GM21515 (cell line): ENCODE results near the gene MPHOSPH10.
A peak's percentile ranks its signal among the peaks of the same experiment; 100 is the strongest.
"Not testable (repeated sequence)": the region's sequence is repeated elsewhere in the genome, so short reads cannot be mapped to it uniquely, and the experiment has no call there.

Experiments
- ATAC-seq: cut with Tn5 transposase; IDR thresholded peaks from one replicate; pipeline ENCODE4 v1.9.1; 2021; ENCODE audit not compliant: unreplicated experiment

The MPHOSPH10 gene, protein sequence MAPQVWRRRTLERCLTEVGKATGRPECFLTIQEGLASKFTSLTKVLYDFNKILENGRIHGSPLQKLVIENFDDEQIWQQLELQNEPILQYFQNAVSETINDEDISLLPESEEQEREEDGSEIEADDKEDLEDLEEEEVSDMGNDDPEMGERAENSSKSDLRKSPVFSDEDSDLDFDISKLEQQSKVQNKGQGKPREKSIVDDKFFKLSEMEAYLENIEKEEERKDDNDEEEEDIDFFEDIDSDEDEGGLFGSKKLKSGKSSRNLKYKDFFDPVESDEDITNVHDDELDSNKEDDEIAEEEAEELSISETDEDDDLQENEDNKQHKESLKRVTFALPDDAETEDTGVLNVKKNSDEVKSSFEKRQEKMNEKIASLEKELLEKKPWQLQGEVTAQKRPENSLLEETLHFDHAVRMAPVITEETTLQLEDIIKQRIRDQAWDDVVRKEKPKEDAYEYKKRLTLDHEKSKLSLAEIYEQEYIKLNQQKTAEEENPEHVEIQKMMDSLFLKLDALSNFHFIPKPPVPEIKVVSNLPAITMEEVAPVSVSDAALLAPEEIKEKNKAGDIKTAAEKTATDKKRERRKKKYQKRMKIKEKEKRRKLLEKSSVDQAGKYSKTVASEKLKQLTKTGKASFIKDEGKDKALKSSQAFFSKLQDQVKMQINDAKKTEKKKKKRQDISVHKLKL

DNA sequence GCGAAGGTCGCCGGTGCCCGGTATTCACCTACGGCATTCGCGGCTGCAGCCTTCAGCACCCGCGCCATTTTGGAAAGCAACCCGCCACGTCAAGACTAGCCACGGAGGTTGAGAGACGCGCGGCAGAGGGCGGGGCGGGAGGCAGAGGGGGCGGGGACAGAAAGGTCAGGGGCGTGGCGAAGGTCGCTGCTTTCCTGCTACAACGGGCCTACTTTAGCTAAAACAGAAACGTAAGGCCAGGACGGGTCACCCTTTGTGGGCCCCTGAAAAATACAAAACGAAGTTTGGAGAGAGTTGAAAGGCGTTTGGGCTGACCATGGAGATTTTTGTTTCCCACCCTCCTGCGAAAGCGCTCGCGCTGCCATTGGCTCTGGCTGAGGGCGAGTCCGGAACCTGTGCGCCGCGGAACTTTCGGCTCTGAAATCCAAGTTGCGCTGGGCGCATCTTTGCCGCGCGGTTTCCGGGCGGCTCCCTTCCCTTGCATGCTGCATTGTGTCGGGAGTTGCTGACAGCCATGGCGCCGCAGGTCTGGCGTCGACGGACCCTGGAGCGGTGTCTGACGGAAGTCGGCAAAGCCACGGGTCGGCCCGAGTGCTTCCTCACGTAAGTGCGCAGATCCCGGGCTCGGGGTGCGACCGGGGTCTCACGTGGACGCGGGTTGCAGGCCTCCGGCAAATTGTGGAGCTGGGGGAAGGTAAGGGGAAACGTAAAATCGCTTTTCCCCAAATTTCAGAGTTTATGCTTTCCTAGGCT is at the start of gene MPHOSPH10, which contains the start of gene MCEE:
TSS of gene MPHOSPH10 (plus strand) at position 483 of the 753 bp plus-strand sequence. CDS start at position 515, 32 bp downstream.
TSS of gene MCEE (minus strand) at position 78 of the 753 bp plus-strand sequence. CDS start at position 68, 10 bp downstream.
- peak; percentile 92 for ATAC-seq

DNA sequence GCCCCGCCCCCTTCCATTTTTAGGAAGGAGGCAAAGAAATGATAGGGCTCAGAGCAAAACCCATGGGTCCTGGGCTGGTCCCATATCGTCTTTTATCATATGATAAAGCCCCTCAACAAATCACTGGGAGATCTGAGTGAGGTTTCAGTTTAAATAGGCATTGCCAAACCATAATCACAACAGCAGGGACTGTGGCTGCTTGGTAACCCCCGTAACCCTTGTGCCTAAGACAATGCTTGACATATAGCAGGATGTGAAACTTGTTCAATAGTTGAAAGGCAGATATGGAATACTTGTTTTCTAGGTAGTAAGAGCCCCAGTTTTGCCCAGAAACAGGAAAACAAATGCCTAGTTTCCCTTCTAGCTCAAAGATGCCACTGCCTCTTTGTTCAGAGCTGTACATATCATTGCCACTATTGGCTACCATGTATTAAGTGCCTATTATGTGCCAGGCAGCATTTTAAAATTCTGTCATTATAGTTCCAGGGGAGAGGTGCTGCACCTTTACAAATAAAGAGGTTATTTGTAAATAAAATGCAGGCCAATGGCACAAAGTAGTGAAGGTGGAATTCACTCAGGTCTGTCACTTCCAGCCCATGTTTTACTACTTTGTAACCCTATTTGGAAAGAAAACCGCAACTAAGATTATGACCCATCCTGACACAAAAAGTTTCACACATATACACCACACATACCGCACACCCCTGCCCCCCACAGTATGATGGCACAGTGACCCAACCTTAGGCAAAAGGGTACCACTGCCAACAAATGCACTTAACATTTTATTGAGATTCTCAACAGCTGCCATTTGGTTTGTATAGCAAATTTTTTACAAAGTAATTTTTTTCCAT is 47.8 kb upstream of the MPHOSPH10 start:
- ATAC-seq: no peak

DNA sequence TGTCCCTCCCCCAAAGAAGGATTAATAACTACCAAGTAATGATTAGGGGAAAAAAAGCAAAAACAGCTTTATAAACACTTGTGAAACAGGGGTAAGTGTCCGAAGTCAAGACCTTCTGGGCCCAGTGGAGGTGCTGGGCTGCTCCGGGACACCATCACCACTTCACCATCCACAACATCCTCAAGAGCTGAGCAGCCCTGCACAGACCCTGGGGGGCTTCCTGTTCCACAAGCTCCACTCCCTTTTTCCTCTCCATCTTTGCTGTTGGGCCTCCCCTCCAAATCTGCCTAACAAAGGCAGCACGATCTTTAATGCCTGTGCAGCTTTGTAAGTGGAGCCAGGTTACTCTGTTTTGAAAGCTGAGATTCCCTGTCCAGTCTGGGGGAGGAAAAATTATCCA is 47.1 kb upstream of the MPHOSPH10 start:
- ATAC-seq: not testable (repeated sequence)

DNA sequence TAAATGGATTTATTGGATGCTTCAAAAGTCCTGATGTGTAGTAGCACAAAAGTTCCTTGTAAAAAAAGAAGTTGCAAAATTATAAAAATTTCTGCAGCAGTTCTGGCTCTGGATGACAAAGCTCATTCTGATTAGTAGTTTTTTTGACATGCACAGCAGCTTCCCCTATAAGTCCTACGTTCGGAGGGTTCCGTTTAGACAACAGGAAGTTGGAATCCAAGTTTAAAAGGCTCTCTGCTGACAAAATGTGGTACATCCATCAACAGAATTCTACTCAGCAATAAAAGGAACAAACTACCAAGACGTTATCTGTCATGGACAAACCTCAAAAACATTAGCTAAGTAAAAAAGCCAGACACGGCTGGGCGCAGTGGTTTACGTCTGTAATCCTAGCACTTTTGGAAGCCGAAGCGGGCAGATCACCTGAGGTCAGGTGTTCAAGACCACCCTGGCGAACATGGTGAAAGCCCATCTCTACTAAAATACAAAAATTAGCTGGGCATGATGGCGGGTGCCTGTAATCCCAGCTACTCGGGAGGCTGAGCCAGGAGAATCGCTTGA is 46.6 kb upstream of the MPHOSPH10 start:
- ATAC-seq: not testable (repeated sequence)

DNA sequence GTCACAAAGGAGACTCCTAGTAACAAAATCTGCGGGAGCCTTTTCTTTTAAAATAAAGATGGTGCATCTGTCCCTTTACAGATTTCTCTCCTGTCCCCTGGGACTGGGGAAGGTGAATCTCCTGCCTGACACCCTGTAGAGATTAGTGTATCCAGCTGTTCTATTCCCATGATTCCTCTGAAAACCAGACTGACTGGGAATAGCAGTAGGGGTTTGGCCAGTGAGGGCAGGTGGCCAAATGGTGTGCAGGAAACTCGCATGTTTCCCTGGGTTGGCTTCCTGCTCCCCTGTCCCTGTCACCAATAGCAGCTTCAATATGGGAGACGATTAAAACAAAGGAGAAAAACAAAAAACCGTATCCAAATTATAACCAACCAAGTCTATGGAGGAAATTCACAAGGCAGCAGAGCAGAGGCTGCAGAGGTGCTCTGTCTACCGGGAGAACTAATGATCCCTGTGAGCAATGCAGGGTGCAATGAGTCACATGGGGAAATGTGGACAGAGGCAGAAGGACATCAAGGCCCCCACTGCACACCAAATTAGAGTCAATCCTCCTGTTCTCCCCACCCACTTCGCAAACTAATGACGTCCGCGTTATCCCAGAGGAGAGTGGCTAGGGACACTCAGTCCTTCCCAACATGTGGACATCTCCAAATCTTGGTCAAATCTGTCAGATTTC is 45.0 kb upstream of the MPHOSPH10 start:
- not testable (repeated sequence) for ATAC-seq

DNA sequence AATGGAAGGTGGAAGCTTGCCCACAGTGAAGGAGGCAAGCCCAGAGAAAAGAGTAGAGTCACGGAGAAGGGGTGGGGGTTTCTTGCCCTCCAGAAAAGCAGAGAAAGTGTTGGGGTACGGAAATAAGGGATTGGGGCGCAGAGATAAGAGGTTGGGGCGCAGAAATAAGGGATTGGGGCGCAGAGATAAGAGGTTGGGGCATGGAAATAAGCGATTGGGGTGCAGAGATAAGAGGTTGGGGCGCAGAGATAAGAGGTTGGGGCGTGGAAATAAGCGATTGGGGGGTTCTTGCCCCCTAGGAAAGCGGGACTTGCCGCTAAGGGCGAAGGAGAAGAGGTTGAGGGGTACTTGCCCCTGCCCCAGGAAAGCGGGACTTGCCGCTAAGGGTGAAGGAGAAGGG is 41.0 kb upstream of the MPHOSPH10 start:
- ATAC-seq: not testable (repeated sequence)

DNA sequence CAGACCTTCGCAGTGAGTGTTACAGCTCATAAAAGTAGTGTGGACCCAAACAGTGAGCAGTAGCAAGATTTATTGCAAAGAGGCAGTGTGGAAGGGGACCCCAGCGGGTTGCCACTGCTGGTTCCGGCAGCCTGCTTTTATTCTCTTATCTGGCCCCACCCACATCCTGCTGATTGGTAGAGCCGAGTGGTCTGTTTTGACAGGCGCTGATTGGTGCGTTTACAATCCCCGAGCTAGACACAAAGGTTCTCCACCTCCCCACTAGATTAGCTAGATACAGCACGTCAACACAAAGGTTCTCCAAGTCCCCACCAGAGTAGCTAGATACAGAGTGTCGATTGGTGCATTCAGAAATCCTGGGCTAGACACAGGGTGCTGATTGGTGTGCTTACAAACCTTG is 38.6 kb upstream of the MPHOSPH10 start:
- ATAC-seq: not testable (repeated sequence)

DNA sequence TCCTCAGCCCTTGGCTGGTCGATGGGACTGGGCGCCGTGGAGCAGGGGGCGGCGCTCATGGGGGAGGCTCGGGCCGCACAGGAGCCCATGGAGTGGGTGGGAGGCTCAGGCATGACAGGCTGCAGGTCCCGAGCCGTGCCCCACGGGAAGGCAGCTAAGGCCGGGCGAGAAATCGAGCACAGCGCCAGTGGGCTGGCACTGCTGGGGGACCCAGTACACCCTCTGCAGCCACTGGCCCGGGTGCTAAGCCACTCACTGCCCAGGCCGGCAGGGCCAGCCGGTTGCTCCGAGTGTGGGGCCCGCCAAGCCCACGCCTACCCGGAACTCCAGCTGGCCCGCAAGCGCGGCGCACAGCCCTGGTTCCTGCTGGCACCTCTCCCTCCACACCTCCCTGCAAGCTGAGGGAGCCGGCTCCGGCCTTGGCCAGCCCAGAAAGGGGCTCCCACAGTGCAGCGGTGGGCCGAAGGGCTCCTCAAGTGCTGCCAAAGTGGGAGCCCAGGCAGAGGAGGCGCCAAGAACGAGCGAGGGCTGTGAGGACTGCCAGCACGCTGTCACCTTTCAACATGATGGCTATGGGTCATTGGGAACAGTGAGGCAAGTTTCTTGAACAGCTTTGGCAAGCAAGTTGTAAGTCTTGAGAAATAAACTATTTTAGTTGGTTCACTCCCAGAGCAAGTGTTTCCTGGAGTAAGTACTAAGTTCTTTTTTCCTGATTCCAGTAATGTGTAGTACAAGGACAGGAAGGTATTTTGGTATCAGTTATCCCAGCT is 37.8 kb upstream of the MPHOSPH10 start:
- not testable (repeated sequence) for ATAC-seq

DNA sequence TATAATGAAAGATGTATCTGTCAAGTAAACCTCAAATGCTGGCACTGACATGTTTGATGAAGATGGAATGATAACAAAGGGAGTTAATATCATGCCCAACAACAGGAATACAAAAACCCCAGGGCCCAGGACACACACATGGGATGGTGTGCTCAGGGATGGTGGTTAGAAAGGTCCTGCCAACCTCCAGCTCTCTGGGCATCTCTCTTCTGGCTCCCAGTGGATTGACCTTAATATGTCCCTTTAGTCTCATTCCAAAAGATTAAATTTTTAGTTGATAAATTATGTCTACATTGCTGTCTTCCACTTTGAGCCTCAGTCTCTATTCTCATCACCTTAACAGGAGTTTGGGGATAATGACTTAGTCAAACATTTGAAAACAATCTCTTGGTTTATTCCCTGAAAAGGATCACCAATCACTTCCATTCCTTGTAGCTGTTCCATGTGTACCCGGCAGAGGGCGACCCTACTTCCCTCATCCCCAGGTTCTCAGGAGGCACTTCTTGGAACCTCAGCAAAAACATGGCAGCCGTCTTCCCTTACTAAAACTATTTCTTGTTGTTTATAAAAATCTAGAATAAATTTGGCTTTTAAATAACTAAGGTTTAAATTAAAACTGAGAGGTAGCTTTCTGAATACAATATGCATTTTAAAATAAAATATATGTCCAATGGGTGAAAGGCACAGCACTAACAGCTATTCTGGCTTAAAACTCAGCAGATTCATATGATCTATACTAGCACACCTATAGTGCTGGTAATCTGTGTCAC is 30.1 kb upstream of the MPHOSPH10 start:
- no peak for ATAC-seq

DNA sequence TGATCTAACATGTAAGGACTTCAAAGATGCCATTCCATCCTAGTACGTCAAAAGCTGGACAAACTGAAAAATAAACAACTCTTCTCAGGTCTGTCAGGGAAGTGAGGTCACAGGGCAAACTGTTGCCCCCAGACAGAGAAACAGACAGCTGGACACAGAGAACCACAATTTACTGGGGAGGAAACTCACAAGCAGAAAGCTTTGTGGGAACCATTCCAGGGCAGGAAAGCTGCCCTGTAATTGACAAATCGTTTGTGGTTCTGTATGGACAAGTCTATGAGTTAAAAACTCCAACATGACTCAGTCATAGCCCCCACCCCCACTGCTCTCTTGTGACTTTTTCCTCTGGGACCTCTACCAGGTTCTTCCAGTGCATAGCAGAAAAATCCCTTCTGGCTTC is 28.8 kb upstream of the MPHOSPH10 start:
- no peak for ATAC-seq

DNA sequence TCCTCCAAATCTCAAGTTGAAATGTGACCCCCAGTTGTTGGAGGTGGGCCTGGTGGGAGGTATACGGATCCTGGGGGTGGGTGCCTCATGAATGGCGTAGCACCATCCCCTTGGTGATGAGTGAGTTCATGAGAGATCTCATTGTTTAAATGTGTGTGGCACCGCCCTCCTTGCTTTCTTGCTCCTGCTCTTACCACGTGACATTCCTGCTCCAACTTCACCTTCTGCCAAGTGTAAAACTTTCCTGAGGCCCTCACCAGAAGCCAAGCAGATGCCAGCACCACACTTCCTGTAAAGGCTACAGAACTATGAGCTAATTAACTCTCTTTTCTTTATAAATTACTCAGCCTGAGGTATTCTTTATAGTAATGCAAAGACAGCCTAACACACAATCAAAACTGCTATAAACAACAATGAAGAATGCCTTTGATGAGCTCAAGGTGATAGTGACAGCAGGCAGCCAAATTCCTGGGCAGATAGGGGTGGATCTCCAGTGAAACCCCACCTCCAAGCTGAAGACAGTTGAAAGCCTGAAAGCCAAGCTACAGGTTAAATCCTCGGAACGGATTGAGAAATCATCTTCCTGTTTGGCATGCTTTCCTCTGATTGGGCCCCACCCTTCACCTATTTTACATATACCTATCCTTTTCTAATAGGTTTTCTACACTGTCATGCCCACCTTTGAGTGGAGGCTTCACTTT is 27.3 kb upstream of the MPHOSPH10 start:
- no peak for ATAC-seq

DNA sequence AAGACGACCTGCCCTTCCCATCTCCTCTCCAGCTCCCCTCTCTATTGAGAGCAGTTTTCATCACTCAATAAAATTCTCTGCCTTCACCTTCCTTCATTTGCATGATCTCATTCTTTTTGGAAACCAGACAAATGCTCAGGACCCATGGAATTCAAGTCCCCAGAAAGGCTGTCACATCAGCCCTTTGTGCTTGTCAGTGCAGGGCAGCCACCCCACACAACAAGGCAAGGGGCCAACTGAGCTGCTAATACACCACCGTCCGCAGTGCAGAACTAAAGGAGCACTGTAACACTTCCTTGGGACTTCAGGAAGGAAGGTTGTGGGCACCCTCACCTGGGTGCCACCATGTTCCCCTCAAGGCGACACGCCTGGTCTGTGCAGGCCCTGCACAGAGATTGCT is 26.6 kb upstream of the MPHOSPH10 start:
- ATAC-seq: no peak

DNA sequence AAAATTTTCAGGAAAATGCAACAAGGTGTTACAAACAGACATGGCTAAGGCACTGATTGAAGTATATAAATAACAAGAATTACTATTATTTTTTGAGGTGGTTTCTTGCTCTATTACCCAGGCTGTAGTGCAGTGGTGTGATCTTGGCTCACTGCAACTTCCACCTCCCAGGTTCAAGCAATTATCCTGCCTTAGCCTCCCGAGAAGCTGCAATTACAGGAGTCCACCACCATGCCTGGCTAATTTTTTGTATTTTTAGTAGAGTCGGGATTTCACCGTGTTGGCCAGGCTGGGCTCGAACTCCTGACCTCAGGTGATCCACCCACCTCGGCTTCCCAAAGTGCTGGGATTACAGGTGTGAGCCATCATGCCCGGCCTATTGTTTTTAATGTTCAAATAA is 24.0 kb upstream of the MPHOSPH10 start:
- not testable (repeated sequence) for ATAC-seq

DNA sequence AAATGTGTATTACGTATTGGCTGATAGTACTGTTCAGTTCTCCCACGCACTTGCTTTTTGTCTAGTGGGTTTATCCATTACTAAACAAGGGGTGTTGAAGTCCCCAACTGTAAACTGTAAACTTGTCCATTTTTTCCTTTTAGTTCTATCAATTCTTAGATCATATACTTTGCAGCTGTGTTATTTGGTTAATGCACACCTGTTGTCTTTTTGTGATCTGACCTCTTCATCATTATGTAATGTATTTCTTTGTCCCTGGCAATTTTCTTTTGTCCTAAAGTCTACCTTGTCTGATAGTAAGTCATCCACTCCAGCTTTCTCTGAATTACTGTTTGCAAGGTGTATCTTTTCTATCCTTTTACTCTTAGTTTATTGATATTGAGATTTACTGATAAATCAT is 22.3 kb upstream of the MPHOSPH10 start:
- no peak for ATAC-seq

DNA sequence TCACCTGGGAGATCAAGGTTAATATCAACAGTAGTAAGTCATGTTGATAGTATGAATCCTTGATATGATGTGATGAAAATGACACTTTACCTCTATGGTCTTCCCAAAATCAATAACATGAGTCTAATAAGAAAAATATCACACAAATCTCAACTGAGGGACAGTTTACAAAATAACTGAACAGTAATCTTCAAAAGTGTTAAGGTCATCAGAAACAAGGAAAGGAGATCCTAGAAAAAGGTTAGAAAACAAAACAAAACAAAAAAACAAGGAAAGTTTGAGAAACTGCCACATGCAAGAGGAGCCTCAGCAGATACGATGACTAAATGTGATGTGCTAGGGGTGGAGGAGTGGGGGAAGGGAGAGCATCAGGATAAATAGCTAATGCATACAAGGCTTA is 16.6 kb upstream of the MPHOSPH10 start:
- ATAC-seq: no peak

DNA sequence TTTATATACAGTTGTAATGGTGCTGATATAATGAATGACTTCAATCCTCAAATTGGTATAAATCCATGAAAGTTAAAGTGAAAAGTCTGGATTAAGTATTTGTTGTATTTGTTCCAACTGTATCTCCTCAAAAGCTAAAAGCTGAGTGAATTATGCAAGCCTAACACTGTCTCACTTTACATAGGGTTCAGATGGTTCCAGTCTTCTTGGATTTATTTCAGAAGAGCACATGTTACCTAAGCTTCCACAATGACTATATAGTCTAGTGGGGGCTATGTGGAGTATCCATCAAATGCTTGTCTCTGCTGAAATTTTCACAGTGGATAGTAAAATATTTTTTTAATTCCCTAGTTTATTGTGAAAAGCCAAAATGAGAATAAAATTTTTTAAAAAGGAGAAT is 13.4 kb upstream of the MPHOSPH10 start:
- ATAC-seq: no peak

DNA sequence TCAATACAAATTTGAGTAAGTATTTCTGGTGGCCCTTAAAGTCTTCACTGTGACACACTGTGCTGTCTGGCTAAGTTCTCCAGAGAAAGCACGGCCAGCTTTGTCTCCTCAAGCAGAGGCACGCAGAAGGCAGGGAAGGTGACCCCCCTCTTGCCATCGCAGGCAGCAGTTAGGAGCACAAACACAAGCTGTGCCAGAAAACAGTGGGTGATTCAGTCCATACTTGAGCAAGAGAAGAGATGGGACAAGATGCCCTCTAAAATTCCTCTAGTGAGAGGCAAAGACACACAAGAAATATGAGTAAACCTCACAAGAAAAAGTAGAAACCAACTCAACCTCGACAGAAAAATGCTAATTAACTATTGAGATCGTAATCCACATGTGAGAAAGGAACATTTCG is 10.2 kb upstream of the MPHOSPH10 start:
- ATAC-seq: no peak

DNA sequence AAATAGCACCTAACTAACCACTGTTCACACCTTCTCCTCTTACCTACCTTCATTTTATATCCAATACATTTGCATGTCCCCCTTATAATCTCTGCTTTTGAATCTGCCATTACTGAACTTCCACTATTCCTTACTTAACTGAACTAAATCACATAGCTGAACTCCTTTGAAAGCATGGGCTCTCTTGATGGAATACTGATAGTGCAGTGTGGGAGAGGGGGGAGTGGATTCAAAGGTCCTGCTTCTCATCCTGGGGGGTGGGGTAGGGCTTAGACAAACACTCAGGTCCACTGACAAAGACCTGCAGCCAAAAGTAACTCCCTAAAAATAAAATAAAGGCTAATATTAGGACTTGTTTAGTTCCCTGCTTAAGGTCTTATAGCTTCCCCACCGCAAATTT is 9.0 kb upstream of the MPHOSPH10 start:
- ATAC-seq: no peak
